Neural cell (in vitro differentiated cells): ENCODE data around the gene KIAA1958. TPM values are rescaled to one million over a fixed set of nuclear protein-coding genes. Genes with fewer than 3 reads are reported as not detected.

Source experiments
- H2AFZ ChIP-seq: fragments of 200-600, 300-800 bp; sonication (generic), shearing (Covaris generic); 2 replicates; pipeline ENCODE4 v1.6.0; 2014; ENCODE audit warnings: low read depth, mild to moderate bottlenecking, antibody characterized with exemption, low read length, moderate library complexity
- H3F3A ChIP-seq: fragments of 200-600 bp; shearing (Covaris generic); 2 replicates; pipeline ENCODE4 v1.6.1; 2016; ENCODE audit warnings: mild to moderate bottlenecking, moderate library complexity, mixed read lengths, antibody characterized with exemption, low read length; ENCODE audit not compliant: insufficient read depth, poor library complexity, severe bottlenecking
- H3K27ac ChIP-seq: fragments of 200-600, 300-800 bp; sonication (generic), shearing (Covaris generic); 2 replicates; pipeline ENCODE4 v1.5.1; 2014; ENCODE audit warnings: mild to moderate bottlenecking, low read length, moderate library complexity
- H3K27me3 ChIP-seq: fragments of 300-800, 200-600 bp; sonication (generic), shearing (Covaris generic); 2 replicates; pipeline ENCODE4 v1.6.0; 2014; ENCODE audit warnings: mild to moderate bottlenecking, low read depth, low read length, moderate library complexity; ENCODE audit not compliant: insufficient read depth
- H3K36me3 ChIP-seq: fragments of 300-800, 200-600 bp; sonication (generic), shearing (Covaris generic); 2 replicates; pipeline ENCODE4 v1.5.1; 2014; ENCODE audit warnings: mild to moderate bottlenecking, antibody characterized with exemption, low read length, moderate library complexity; ENCODE audit not compliant: insufficient read depth
- H3K4me2 ChIP-seq: fragments of 300-800, 200-600 bp; sonication (generic), shearing (Covaris generic); 2 replicates; pipeline ENCODE4 v1.6.0; 2014; ENCODE audit warnings: mild to moderate bottlenecking, low read length
- H3K4me3 ChIP-seq: fragments of 300-800, 200-600 bp; sonication (generic), shearing (Covaris generic); 2 replicates; pipeline ENCODE4 v1.5.1; 2014; ENCODE audit warnings: mild to moderate bottlenecking, low read length, moderate library complexity
- H3K79me2 ChIP-seq: fragments of 200-600 bp; shearing (Covaris generic); replicated peaks from 2 replicates; pipeline ENCODE4 v1.6.0; 2014; ENCODE audit warnings: mild to moderate bottlenecking, low read length, moderate library complexity; ENCODE audit not compliant: insufficient read depth
- H3K9ac ChIP-seq: fragments of 300-800, 200-600 bp; sonication (generic), shearing (Covaris generic); 2 replicates; pipeline ENCODE4 v1.6.1; 2016; ENCODE audit warnings: mild to moderate bottlenecking, low read length, mixed read lengths
- H3K9me2 ChIP-seq: fragments of 200-600 bp; shearing (Covaris generic); 2 replicates; pipeline ENCODE4 v1.6.1; 2016; ENCODE audit warnings: mild to moderate bottlenecking, low read length, mixed read lengths; ENCODE audit not compliant: insufficient read depth
- H3K9me3 ChIP-seq: fragments of 200-600, 300-800 bp; sonication (generic), shearing (Covaris generic); 2 replicates; pipeline ENCODE4 v1.6.1; 2016; ENCODE audit warnings: mild to moderate bottlenecking, mixed run types, low read length, moderate library complexity, mixed read lengths
- H4K20me1 ChIP-seq: fragments of 200-600 bp; shearing (Covaris generic); 2 replicates; pipeline ENCODE4 v1.6.1; 2016; ENCODE audit warnings: mild to moderate bottlenecking, mixed run types; ENCODE audit not compliant: insufficient read depth
- EP300 ChIP-seq: fragments of 450-650 bp; conservative IDR thresholded peaks from 2 replicates; pipeline ENCODE4 v1.6.1; 2014; ENCODE audit warnings: antibody characterized with exemption, mild to moderate bottlenecking, moderate library complexity; ENCODE audit not compliant: poor library complexity, severe bottlenecking
- EZH2 ChIP-seq: fragments of 200-600, 300-800 bp; shearing (Covaris generic), sonication (generic); IDR thresholded peaks from 2 replicates; pipeline ENCODE4 v1.6.1; 2014; ENCODE audit warnings: antibody characterized with exemption, low read length, borderline replicate concordance, mild to moderate bottlenecking; ENCODE audit not compliant: insufficient read depth, poor library complexity, severe bottlenecking
- MXI1 ChIP-seq: fragments of 450-650 bp; conservative IDR thresholded peaks from 2 replicates; pipeline ENCODE4 v1.6.1; 2014; ENCODE audit warnings: antibody characterized with exemption, mild to moderate bottlenecking; ENCODE audit not compliant: poor library complexity, severe bottlenecking
- POLR2AphosphoS5 ChIP-seq: IDR thresholded peaks from 2 replicates; pipeline ENCODE4 v1.6.1; 2012
- RAD21 ChIP-seq: fragments of 450-650 bp; conservative IDR thresholded peaks from 2 replicates; pipeline ENCODE4 v1.6.1; 2014; ENCODE audit warnings: antibody characterized with exemption, mild to moderate bottlenecking, moderate library complexity
- SMC3 ChIP-seq: fragments of 450-650 bp; conservative IDR thresholded peaks from 2 replicates; pipeline ENCODE4 v1.6.1; 2014; ENCODE audit warnings: antibody characterized with exemption, mild to moderate bottlenecking, moderate library complexity; ENCODE audit not compliant: poor library complexity
- TAF1 ChIP-seq: IDR thresholded peaks from 2 replicates; pipeline ENCODE4 v1.6.1; 2012; ENCODE audit warnings: low read depth
- polyA plus RNA-seq: library from polyadenylated mRNA; depleted of rRNA; stranded (reverse); fragments of >200 nt; gene quantifications from 2 replicates; pipeline ENCODE4 v1.2.3, GENCODE V29; 2014
- TF ChIP-seq, protein P1 (sequence below): IDR thresholded peaks from 2 replicates; pipeline ENCODE4 v1.6.1; 2012; ENCODE audit warnings: borderline replicate concordance
- TF ChIP-seq, protein P2 (sequence below): fragments of 450-650 bp; IDR thresholded peaks from 2 replicates; pipeline ENCODE4 v1.5.1; 2014; ENCODE audit warnings: antibody characterized with exemption, mild to moderate bottlenecking, moderate library complexity; ENCODE audit not compliant: poor library complexity, severe bottlenecking

KIAA1958 gene
- polyA plus RNA-seq, 1 donor from 2014 or later: 8.4 TPM

DNA sequence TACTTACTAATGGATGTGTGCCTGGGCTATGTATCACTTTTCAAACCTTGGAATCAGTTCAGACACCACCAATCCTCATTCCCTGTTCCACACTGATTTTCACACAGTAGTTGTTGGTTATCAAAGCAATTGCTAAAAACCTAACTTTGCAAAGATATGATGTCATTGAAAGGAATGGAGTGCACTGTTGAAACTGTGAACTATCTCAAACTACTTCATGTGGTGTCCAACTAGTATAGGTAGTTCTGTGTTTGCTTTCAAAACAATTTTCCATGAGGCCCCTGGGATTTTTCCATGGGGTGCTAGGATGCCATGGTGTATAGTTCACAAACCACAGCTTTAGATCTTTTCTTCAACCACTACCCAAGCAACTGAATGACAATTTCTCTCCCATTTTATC, 213.5 kb downstream of the KIAA1958 start:
- Histone ChIP-seq H3K9ac (no peak overlapping the region), H3K4me2 (no peak overlapping the region), H3K9me3 (no peaks in the 10 kb centered on the region), H3K36me3 (no peaks in the 10 kb centered on the region), H3K27me3 (no peaks in the 10 kb centered on the region), H2AFZ (no peak overlapping the region), H3K9me2 (no peaks in the 10 kb centered on the region), H3F3A (no peaks in the 10 kb centered on the region), H3K79me2 (peaks cover 7% of the 10 kb centered on the region), H3K27ac (no peak overlapping the region), H4K20me1 (no peaks in the 10 kb centered on the region), H3K4me3 (no peak overlapping the region)
- TF ChIP-seq MXI1 (no peak), EZH2 (no peak), RAD21 (no peak), EP300 (no peak), TAF1 (no peak), POLR2AphosphoS5 (no peak), SMC3 (no peak)
- TF ChIP-seq, protein P1, sequence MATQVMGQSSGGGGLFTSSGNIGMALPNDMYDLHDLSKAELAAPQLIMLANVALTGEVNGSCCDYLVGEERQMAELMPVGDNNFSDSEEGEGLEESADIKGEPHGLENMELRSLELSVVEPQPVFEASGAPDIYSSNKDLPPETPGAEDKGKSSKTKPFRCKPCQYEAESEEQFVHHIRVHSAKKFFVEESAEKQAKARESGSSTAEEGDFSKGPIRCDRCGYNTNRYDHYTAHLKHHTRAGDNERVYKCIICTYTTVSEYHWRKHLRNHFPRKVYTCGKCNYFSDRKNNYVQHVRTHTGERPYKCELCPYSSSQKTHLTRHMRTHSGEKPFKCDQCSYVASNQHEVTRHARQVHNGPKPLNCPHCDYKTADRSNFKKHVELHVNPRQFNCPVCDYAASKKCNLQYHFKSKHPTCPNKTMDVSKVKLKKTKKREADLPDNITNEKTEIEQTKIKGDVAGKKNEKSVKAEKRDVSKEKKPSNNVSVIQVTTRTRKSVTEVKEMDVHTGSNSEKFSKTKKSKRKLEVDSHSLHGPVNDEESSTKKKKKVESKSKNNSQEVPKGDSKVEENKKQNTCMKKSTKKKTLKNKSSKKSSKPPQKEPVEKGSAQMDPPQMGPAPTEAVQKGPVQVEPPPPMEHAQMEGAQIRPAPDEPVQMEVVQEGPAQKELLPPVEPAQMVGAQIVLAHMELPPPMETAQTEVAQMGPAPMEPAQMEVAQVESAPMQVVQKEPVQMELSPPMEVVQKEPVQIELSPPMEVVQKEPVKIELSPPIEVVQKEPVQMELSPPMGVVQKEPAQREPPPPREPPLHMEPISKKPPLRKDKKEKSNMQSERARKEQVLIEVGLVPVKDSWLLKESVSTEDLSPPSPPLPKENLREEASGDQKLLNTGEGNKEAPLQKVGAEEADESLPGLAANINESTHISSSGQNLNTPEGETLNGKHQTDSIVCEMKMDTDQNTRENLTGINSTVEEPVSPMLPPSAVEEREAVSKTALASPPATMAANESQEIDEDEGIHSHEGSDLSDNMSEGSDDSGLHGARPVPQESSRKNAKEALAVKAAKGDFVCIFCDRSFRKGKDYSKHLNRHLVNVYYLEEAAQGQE: no peak
- TF ChIP-seq, protein P2, sequence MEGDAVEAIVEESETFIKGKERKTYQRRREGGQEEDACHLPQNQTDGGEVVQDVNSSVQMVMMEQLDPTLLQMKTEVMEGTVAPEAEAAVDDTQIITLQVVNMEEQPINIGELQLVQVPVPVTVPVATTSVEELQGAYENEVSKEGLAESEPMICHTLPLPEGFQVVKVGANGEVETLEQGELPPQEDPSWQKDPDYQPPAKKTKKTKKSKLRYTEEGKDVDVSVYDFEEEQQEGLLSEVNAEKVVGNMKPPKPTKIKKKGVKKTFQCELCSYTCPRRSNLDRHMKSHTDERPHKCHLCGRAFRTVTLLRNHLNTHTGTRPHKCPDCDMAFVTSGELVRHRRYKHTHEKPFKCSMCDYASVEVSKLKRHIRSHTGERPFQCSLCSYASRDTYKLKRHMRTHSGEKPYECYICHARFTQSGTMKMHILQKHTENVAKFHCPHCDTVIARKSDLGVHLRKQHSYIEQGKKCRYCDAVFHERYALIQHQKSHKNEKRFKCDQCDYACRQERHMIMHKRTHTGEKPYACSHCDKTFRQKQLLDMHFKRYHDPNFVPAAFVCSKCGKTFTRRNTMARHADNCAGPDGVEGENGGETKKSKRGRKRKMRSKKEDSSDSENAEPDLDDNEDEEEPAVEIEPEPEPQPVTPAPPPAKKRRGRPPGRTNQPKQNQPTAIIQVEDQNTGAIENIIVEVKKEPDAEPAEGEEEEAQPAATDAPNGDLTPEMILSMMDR: no peak

DNA sequence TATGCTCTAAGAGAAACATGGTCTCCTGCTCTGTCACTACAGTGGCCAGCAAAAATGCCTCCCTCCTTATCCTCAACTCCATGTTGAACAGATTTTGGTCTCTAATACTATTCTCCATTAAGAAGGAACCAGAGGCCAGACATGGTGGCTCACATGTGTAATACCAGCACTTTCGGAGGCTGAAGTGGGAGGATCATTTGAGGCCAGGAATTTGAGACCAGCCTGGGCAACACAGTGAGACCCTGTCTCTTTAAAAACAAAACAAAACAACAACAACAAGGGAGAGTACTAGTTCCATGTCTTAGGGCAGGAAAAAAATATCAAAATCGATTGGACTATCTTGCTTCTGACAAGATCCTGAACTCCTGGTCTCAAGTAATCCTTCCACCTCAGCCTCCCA, 216.7 kb downstream of the KIAA1958 start:
- peaks cover 7% of the 10 kb centered on the region for H3K79me2 ChIP-seq
- no peak for TF ChIP-seq EZH2
- TF ChIP-seq TAF1: no peak
- TF ChIP-seq EP300: no peak
- TF ChIP-seq, protein P1: no peak
- TF ChIP-seq RAD21: no peak
- TF ChIP-seq POLR2AphosphoS5: no peak
- TF ChIP-seq, protein P2: no peak
- no peak for TF ChIP-seq MXI1
- TF ChIP-seq SMC3: no peak
- no peak overlapping the region for H3K4me2 ChIP-seq
- H3K9me3 ChIP-seq: no peaks in the 10 kb centered on the region
- no peaks in the 10 kb centered on the region for H3F3A ChIP-seq
- no peaks in the 10 kb centered on the region for H3K27me3 ChIP-seq
- no peak overlapping the region for H3K4me3 ChIP-seq
- H3K36me3 ChIP-seq: no peaks in the 10 kb centered on the region
- H3K9me2 ChIP-seq: no peaks in the 10 kb centered on the region
- no peak overlapping the region for H3K9ac ChIP-seq
- H4K20me1 ChIP-seq: no peaks in the 10 kb centered on the region
- no peak overlapping the region for H2AFZ ChIP-seq
- H3K27ac ChIP-seq: no peak overlapping the region
